Measurements from ENCODE around the gene ZFYVE28. TPM values are rescaled to one million over a fixed set of nuclear protein-coding genes. Genes with fewer than 3 reads are reported as not detected.

Gene ZFYVE28
- total RNA-seq, 4 donors from 2014 or later: 8.9 to 19.1 (median 16.4) TPM

DNA sequence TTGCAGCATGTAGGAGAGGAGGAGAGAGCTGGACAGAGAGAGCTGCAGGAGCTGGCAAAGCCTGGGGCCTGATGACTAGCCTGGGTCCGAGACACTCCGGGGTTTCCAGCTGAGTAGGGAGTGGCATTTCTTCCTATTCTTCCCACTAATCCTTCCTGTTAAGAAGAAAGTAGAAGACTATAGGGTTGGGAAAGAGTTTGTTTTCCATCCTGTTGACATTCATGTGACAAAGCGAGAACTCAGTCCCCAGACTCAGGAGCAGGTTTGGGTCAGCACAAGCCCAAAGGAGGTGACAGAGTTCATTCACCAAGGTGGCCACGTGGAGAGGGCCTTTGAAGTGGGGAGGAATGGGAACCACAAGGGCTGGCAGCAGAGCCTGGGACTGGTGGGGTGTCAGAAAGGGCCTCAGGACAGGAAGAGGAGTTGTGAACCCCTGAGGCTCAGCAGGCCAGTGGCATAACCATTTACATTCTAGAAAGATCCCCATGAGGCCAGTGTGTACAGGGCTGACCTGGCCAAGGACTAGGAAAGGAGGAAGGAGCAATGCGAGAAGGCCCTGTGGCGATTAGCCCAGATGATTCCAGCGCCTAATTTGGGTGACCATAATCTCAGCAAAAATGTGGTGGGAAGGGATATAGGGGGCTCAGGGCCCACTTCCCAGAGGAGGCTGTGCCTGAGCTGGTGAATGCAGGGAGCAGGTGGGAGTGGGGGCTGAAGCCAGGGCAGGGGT, 173.2 kb downstream of the ZFYVE28 start:
- H3K9me3 ChIP-seq: no peaks in the 10 kb centered on the region
- no peak for DNase-seq
- intact Hi-C loops (cut with DNase I): no loop called here
- TF ChIP-seq, protein P1, sequence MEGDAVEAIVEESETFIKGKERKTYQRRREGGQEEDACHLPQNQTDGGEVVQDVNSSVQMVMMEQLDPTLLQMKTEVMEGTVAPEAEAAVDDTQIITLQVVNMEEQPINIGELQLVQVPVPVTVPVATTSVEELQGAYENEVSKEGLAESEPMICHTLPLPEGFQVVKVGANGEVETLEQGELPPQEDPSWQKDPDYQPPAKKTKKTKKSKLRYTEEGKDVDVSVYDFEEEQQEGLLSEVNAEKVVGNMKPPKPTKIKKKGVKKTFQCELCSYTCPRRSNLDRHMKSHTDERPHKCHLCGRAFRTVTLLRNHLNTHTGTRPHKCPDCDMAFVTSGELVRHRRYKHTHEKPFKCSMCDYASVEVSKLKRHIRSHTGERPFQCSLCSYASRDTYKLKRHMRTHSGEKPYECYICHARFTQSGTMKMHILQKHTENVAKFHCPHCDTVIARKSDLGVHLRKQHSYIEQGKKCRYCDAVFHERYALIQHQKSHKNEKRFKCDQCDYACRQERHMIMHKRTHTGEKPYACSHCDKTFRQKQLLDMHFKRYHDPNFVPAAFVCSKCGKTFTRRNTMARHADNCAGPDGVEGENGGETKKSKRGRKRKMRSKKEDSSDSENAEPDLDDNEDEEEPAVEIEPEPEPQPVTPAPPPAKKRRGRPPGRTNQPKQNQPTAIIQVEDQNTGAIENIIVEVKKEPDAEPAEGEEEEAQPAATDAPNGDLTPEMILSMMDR (IDR thresholded peaks at IDR 0.05): no peak
- TF ChIP-seq POLR2A (IDR thresholded peaks at IDR 0.05): no peak
- peak overlapping the region in 1 of 3 donors; percentile 23 for H3K27ac ChIP-seq
- no peaks in the 10 kb centered on the region for H3K27me3 ChIP-seq
- peaks cover 5 to 23% of the 10 kb centered on the region in 2 donors for H3K4me1 ChIP-seq
- 67 to 70% methylated on average over 7 of the region's 7 CpGs for WGBS, 2 donors
- H3K36me3 ChIP-seq: peaks cover 18 to 22% of the 10 kb centered on the region in 2 donors
- H3K4me3 ChIP-seq (replicated peaks in 1 of 3): no peak overlapping the region

DNA sequence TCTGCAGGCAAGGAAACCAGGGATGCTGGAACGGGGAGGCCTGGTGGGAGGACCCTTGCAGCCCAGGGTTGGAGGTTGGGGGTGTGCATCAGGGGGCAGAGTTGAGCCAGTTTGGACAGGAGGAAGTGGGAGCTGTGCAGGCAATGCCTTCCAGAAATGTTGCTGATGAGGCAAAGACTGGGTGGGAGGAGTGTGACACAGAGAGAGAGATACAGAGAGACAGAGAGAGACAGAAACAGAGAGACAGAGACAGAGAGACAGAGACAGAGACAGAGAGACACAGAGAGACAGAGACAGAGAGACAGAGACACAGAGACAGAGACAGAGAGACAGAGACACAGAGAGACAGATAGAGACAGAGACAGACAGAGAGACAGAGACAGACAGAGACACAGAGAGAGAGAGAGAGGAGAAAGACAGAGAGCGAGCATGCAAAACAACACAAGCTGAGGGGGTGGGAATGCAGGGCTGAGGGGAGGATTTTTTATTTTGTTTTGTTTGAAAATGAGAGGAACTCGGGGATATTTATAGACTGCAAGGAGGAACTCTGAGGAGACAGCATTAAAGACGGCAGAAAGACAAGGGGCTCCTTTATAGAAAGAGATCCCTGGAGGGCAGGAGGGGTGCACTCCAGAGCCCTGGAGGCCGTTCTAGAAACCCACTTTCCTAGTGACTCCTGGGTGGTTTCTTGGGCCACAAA, 174.6 kb downstream of the ZFYVE28 start:
- no peaks in the 10 kb centered on the region for H3K9me3 ChIP-seq

DNA sequence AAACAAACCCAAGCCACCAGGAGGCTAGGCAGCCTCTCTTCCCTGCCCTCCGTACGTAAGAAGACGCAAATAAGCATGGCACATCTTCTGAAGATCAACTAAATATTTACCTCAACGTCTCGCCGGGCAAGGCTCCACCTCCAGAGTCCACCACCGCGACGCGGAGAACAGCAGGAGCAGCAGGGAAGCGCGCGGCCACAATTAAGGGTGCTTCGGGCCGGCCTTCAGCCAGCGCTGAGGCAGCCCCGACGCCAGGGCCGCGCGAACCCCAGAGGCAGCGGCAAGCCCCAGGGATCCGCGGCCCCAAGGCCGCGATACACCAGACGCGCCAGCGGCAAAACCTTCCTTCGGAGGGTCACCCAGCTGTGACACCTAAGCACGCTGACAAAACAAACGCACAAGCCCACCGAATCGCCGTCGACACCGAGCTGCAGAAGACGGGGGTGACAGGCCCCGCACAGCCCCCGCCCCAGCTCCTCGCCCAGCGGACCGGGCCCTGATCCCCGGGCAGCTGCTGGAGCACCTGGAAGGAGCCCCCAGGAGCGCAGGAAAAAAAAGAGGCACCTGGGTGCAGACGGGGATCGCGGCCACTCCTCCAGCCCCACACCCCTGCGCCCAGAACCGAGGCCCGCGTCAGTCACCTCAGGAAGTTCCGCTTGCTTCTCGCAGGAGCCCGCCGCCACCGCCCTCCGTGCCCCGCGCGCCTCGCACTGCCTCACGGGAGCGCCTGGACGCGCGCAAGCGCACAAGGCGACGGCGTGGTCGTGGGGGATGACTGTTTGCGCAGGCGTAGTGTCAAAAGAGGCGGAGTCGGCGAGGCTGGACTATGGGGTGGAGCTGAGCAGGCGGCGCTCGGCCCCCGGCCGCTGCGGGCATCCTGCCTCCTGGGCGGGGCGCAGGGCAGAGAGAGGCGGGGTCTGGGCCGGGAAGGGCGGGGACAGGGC, 176.8 kb downstream of the ZFYVE28 start, which contains the start of the genes HAUS3 and POLN:
TSS of gene HAUS3 (minus strand) at position 712 of the 944 bp plus-strand sequence. CDS start 1,175 bp downstream, outside the sequence.
TSS of gene POLN (minus strand) at position 712 of the 944 bp plus-strand sequence. CDS start 12,890 bp downstream, outside the sequence.
- Histone ChIP-seq H3K27me3 (no peaks in the 10 kb centered on the region), H3K4me1 (peaks cover 12 to 37% of the 10 kb centered on the region in 2 donors), H3K4me3 (replicated peaks in 1 of 3) (peak within 1 kb of the TSS; percentile 77 to 98 (median 95)), H3K27ac (peak within 1 kb of the TSS; percentile 22 to 50 (median 34)), H3K9me3 (no peaks in the 10 kb centered on the region), H3K36me3 (no peaks in the 10 kb centered on the region)
- DNase-seq: peak; percentile 96 to 98
- TF ChIP-seq POLR2A (IDR thresholded peaks at IDR 0.05): peak in 1 of 2 donors; percentile 90
- TF ChIP-seq, protein P1 (IDR thresholded peaks at IDR 0.05): no peak
- intact Hi-C loops (cut with DNase I): loop anchor here (5.0 kb wide), 1 partner anchor 171 kb away; no protein-coding TSS in a partner anchor
- WGBS, 2 donors: 0 to 1% methylated on average over 26 to 47 of the region's 88 CpGs

More for the DNA sequence above, 174.6 kb downstream of the ZFYVE28 start:
- 47 to 49% methylated on average over 5 of the region's 5 CpGs for WGBS, 2 donors
- Histone ChIP-seq H3K4me1 (peaks cover 12 to 35% of the 10 kb centered on the region in 2 donors), H3K27ac (peak overlapping the region in 2 of 3 donors; percentile 30 to 45), H3K36me3 (peaks cover 4 to 8% of the 10 kb centered on the region in 2 donors), H3K27me3 (no peaks in the 10 kb centered on the region), H3K4me3 (replicated peaks in 1 of 3) (no peak overlapping the region)
- TF ChIP-seq, protein P1 (IDR thresholded peaks at IDR 0.05): peak in 2 of 6 experiments; percentile 16 to 23
- TF ChIP-seq POLR2A (IDR thresholded peaks at IDR 0.05): no peak
- intact Hi-C loops (cut with DNase I): loop anchor here (5.0 kb wide), 1 partner anchor 168 kb away; no protein-coding TSS in a partner anchor
- no peak for DNase-seq

DNA sequence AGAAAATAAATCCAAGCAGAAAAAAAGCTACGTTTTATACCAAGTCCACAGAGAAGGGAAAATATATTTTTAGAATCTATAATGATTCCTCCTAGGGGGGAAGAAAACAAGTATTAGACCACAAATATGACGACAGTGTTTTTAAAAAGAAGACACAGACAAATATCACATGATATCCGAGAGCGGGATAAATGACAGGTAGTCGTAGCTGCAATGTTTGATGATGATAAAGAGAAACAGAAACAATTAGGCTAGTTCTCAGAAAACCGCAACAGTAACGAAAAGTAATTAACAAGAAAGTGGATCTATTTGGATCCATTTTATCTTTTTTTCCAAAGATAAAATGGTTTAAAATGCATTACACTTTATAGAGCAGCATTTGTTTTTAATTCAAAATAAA, 177.4 kb downstream of the ZFYVE28 start:
- Histone ChIP-seq H3K4me3 (replicated peaks in 1 of 3) (peak overlapping the region; percentile 77 to 98 (median 95)), H3K27me3 (no peaks in the 10 kb centered on the region), H3K36me3 (no peaks in the 10 kb centered on the region), H3K9me3 (no peaks in the 10 kb centered on the region), H3K4me1 (peaks cover 12 to 37% of the 10 kb centered on the region in 2 donors), H3K27ac (no peak overlapping the region)
- intact Hi-C loops (cut with DNase I): loop anchor here (5.0 kb wide), 1 partner anchor 171 kb away; no protein-coding TSS in a partner anchor
- no peak for TF ChIP-seq POLR2A (IDR thresholded peaks at IDR 0.05)
- TF ChIP-seq, protein P1 (IDR thresholded peaks at IDR 0.05): no peak
- WGBS, 2 donors: 11 to 13% methylated on average over 7 of the region's 7 CpGs
- no peak for DNase-seq
